Measurements from ENCODE around the gene PDLIM1. TPM values are rescaled to one million over a fixed set of nuclear protein-coding genes. Genes with fewer than 3 reads are reported as not detected.

PDLIM1 gene
- total and polyA plus RNA-seq, 2 of the 13 experiments (the other 11 are each of a cell fraction or from before 2014, with no cell fraction given), result 119 to 123 TPM

- POLR2A ChIA-PET, result no interaction called here
- peaks cover 58% of the 10 kb centered on the region for H3K4me1 ChIP-seq (ENCODE audit: insufficient read depth, low read length)
- no TSS peak for BruUV-seq (replicated peaks)
- no peak for FAIRE-seq
- H3K4me3 ChIP-seq (replicated peaks in 1 of 3; ENCODE audit: insufficient read depth in 1 of 3, low read depth in 2 of 3, low read length in 3 of 3), result no peak overlapping the region
- H3K27ac ChIP-seq (ENCODE audit: extremely low read length, insufficient read depth, low read length), result no peak overlapping the region
- no peaks in the 10 kb centered on the region for H4K20me1 ChIP-seq (ENCODE audit: insufficient read depth, low read length)
- no peaks in the 10 kb centered on the region for H3K36me3 ChIP-seq (replicated peaks in 1 of 2; ENCODE audit: control insufficient read depth in 1 of 2, insufficient read depth in 2 of 2, low read length in 2 of 2)
- no peaks in the 10 kb centered on the region for H3K79me2 ChIP-seq (ENCODE audit: insufficient read depth, low read length)
- DNase-seq (ENCODE audit: low spot score), result no peak
- no peaks in the 10 kb centered on the region for H3K9me3 ChIP-seq (ENCODE audit: low read length)
- WGBS (ENCODE audit: low lambda C conversion rate), result 90% methylated on average over 1 of the region's 1 CpG
- in situ Hi-C loops (cut with HindIII; ENCODE audit: extremely low pct_ligation_motif_present, low pct_unique_long_range_greater_than_20kb) (no loop called here), intact Hi-C loops (cut with micrococcal nuclease; ENCODE audit: unreplicated experiment) (no loop called here)
- CTCF ChIA-PET (ENCODE audit: low intra/inter-chr PET ratio, low total read pairs), result no interaction called here
- ATAC-seq, result no peak
- H3K27me3 ChIP-seq (ENCODE audit: control insufficient read depth in 1 of 2, insufficient read depth in 2 of 2, low read length in 2 of 2), result no peaks in the 10 kb centered on the region
- H3K9ac ChIP-seq (ENCODE audit: insufficient read depth, low read depth, low read length), result no peak overlapping the region
- H2AFZ ChIP-seq (ENCODE audit: low read length), result no peak overlapping the region
- no peak overlapping the region for H3K4me2 ChIP-seq (ENCODE audit: low read depth, low read length)
- TF ChIP-seq KLF16 (CRISPR knock-in tag; IDR thresholded peaks at IDR 0.05), result no peak
- TF ChIP-seq, protein P1, sequence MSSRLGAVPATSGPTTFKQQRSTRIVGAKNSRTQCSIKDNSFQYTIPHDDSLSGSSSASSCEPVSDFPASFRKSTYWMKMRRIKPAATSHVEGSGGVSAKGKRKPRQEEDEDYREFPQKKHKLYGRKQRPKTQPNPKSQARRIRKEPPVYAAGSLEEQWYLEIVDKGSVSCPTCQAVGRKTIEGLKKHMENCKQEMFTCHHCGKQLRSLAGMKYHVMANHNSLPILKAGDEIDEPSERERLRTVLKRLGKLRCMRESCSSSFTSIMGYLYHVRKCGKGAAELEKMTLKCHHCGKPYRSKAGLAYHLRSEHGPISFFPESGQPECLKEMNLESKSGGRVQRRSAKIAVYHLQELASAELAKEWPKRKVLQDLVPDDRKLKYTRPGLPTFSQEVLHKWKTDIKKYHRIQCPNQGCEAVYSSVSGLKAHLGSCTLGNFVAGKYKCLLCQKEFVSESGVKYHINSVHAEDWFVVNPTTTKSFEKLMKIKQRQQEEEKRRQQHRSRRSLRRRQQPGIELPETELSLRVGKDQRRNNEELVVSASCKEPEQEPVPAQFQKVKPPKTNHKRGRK (CRISPR knock-in tag; IDR thresholded peaks at IDR 0.05), result no peak
- TF ChIP-seq, protein P2, sequence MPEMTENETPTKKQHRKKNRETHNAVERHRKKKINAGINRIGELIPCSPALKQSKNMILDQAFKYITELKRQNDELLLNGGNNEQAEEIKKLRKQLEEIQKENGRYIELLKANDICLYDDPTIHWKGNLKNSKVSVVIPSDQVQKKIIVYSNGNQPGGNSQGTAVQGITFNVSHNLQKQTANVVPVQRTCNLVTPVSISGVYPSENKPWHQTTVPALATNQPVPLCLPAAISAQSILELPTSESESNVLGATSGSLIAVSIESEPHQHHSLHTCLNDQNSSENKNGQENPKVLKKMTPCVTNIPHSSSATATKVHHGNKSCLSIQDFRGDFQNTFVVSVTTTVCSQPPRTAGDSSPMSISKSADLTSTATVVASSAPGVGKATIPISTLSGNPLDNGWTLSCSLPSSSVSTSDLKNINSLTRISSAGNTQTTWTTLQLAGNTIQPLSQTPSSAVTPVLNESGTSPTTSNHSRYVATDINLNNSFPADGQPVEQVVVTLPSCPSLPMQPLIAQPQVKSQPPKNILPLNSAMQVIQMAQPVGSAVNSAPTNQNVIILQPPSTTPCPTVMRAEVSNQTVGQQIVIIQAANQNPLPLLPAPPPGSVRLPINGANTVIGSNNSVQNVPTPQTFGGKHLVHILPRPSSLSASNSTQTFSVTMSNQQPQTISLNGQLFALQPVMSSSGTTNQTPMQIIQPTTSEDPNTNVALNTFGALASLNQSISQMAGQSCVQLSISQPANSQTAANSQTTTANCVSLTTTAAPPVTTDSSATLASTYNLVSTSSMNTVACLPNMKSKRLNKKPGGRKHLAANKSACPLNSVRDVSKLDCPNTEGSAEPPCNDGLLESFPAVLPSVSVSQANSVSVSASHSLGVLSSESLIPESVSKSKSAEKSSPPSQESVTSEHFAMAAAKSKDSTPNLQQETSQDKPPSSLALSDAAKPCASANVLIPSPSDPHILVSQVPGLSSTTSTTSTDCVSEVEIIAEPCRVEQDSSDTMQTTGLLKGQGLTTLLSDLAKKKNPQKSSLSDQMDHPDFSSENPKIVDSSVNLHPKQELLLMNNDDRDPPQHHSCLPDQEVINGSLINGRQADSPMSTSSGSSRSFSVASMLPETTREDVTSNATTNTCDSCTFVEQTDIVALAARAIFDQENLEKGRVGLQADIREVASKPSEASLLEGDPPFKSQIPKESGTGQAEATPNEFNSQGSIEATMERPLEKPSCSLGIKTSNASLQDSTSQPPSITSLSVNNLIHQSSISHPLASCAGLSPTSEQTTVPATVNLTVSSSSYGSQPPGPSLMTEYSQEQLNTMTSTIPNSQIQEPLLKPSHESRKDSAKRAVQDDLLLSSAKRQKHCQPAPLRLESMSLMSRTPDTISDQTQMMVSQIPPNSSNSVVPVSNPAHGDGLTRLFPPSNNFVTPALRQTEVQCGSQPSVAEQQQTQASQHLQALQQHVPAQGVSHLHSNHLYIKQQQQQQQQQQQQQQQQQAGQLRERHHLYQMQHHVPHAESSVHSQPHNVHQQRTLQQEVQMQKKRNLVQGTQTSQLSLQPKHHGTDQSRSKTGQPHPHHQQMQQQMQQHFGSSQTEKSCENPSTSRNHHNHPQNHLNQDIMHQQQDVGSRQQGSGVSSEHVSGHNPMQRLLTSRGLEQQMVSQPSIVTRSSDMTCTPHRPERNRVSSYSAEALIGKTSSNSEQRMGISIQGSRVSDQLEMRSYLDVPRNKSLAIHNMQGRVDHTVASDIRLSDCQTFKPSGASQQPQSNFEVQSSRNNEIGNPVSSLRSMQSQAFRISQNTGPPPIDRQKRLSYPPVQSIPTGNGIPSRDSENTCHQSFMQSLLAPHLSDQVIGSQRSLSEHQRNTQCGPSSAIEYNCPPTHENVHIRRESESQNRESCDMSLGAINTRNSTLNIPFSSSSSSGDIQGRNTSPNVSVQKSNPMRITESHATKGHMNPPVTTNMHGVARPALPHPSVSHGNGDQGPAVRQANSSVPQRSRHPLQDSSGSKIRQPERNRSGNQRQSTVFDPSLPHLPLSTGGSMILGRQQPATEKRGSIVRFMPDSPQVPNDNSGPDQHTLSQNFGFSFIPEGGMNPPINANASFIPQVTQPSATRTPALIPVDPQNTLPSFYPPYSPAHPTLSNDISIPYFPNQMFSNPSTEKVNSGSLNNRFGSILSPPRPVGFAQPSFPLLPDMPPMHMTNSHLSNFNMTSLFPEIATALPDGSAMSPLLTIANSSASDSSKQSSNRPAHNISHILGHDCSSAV (CRISPR knock-in tag; IDR thresholded peaks at IDR 0.05; ENCODE audit: borderline replicate concordance), result no peak
- no peak for TF ChIP-seq CBFB (CRISPR knock-in tag; IDR thresholded peaks at IDR 0.05)
- TF ChIP-seq KDM4B (CRISPR knock-in tag; IDR thresholded peaks at IDR 0.05), result no peak
- TF ChIP-seq KDM5A (IDR thresholded peaks at IDR 0.05; ENCODE audit: borderline replicate concordance, low read length), result no peak
- no peak for TF ChIP-seq PBX3 (CRISPR knock-in tag; IDR thresholded peaks at IDR 0.05; ENCODE audit: borderline replicate concordance)
- no peak for TF ChIP-seq SMAD1 (CRISPR knock-in tag; IDR thresholded peaks at IDR 0.05; ENCODE audit: borderline replicate concordance, low read depth)
- TF ChIP-seq, protein P3, sequence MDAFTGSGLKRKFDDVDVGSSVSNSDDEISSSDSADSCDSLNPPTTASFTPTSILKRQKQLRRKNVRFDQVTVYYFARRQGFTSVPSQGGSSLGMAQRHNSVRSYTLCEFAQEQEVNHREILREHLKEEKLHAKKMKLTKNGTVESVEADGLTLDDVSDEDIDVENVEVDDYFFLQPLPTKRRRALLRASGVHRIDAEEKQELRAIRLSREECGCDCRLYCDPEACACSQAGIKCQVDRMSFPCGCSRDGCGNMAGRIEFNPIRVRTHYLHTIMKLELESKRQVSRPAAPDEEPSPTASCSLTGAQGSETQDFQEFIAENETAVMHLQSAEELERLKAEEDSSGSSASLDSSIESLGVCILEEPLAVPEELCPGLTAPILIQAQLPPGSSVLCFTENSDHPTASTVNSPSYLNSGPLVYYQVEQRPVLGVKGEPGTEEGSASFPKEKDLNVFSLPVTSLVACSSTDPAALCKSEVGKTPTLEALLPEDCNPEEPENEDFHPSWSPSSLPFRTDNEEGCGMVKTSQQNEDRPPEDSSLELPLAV (CRISPR knock-in tag; conservative IDR thresholded peaks at IDR 0.05; ENCODE audit: low read depth), result no peak
Observed at GRCh38 chr10:95306851-95307250, 16.0 kb upstream of the PDLIM1 start.
